ENCODE measurements around the gene GARNL3.

Gene GARNL3

DNA sequence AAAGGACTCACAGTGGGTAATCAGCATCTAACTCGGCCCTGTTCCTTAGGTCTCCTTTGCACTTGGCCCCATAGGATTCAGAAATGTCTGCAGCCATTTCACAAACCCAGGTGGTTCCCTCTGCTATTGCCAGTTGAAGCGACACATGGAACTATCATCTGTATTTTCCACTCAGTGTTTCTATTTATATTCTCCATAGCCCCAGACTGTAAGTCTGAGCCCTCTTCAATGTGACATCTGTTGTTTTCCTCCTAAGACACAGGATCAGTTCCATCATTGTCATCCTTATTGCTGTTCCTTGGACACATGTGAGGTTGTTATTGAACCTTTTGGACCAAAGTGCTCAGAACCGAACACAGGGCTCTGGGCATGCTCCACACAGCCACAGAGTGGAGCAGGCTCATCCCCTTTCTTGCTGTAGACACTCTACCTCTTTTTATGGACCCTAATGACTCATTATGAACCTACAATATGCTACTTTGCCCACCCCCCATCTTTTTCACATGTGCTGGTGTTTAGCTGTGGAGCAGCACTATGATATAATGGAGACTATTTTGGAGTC lies 36.4 kb downstream of the GARNL3 start:
- no peak for DNase-seq (ENCODE audit: low read depth, low spot score)
- no peak overlapping the region for H3K4me3 ChIP-seq (ENCODE audit: low read length)

DNA sequence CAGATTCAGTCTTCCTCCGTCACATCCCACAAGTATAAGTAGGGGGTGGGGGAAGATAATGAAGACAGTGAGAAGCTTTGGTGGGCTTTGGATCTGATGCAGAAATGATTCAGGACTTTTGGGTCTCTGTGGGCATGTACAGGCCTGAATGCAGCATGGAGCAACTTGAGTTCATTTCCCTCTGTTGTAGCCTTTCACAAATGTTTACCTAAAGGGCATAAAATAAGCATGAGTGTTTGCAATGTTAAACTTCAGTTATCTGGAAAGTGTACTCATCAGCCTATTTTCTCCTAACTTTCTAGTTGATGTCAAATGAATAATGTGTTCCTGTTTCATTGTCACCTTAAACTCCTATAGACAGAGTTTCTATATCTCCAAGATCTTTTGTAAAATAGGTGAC lies 39.3 kb downstream of the GARNL3 start:
- DNase-seq (ENCODE audit: low read depth, low spot score), result no peak
- no peak overlapping the region for H3K4me3 ChIP-seq (ENCODE audit: low read length)

DNA sequence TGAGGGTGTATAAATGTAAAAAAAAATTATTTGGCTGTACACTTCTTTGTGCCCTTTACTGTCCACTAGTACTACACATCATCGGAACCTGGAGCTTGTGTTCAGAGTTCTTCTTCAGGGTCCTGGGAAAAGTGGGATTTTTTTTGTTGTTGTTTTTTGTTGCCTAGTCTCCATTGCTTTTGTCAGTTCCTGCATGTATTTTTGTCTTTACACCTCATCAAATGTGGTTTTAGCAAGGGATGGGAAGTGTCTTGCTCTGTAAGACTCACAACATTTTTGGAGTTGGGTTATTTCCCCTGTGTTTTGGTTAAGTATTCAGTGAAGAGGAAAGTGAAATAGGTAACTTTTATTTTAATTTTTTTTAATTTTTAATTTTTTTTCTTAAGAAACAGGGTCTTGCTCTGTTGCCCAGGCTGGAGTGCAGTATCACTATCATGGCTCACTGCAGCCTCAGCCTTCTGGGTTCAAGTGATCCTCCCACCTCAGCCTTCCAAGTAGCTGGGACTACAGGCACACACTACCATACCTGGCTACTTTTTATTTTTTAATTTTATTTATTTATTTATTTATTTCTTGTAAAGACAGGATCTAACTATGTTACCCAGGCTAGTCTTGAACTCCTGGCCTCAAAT lies 40.7 kb downstream of the GARNL3 start:
- no peak for DNase-seq (ENCODE audit: low read depth, low spot score)
- no peak overlapping the region for H3K4me3 ChIP-seq (ENCODE audit: low read length)

DNA sequence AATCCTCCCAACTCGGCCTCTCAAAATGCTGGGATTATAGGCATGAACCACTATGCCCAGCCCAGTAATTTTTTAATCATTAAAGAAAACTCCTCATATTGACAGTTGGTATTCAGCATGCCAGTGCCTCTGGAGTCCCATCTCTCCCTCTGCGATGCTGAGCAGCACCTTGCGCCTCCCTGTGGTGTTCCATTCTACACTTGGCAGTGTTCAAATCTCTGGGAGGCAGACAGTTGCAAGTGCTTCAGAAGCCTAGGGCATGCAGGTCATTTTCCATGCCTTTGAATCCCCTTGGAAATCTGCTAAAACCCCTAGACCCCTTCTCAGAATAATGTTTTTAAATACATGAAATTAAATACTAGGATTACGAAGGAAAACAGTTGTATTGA lies 41.3 kb downstream of the GARNL3 start:
- no peak for DNase-seq (ENCODE audit: low read depth, low spot score)
- H3K4me3 ChIP-seq (ENCODE audit: low read length), result no peak overlapping the region

- H3K4me3 ChIP-seq (ENCODE audit: low read length), result no peak overlapping the region
- DNase-seq (ENCODE audit: low read depth, low spot score), result no peak
These were observed 43.2 kb downstream of the GARNL3 start for GRCh38 chr9:127307802-127308201.

- H3K4me3 ChIP-seq (ENCODE audit: low read length), result no peak overlapping the region
- DNase-seq (ENCODE audit: low read depth, low spot score), result no peak
These were observed 44.3 kb downstream of the GARNL3 start for GRCh38 chr9:127308652-127309434.

DNA sequence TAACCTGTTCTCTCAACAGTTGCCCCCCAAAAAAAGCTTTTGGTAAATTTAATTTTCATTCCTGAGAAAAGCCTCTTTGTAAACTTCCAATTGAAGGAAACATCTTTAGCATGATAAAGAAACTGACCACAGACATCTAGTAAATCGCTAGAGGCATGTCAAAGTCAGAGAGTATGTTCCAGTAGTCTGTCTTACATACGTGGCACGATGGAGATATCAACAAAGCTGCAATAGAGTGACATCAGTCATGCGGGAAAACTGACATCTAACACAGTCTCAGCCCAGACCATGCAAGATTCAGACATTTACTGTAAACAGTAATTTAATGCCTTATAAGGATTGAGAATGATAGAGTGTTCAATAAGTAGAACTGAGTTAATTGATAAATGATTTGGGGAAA lies 45.1 kb downstream of the GARNL3 start:
- no peak overlapping the region for H3K4me3 ChIP-seq (ENCODE audit: low read length)
- DNase-seq (ENCODE audit: low read depth, low spot score), result no peak

DNA sequence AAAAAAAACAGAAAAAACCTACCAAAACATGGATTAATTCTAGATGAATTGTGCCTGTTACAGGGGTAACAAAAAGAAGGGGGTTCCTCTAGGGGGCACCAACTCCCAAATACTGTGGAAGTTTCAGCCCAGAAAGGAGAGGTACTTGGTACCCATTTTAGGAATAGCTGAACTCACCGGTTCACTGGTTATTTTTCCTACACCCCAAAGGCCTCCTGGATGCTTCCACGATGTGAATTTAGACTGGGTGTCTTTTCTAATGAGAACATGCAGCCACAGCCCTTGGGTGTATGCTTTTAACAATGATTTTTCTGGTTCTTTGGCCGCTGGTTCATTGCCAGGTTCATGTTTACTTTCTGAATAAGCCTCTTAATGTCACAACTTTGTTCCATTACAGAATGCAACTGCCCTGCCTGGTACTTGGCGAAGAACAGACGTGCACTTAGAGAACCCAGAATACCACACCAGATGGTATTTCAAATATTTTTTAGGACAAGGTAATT lies 46.7 kb downstream of the GARNL3 start:
- no peak overlapping the region for H3K4me3 ChIP-seq (ENCODE audit: low read length)
- peak; percentile 9 for DNase-seq (ENCODE audit: low read depth, low spot score)

GRCh38 chr9:127313042-127313560 lies 48.5 kb downstream of the GARNL3 start:
- DNase-seq (ENCODE audit: low read depth, low spot score), result no peak

DNA sequence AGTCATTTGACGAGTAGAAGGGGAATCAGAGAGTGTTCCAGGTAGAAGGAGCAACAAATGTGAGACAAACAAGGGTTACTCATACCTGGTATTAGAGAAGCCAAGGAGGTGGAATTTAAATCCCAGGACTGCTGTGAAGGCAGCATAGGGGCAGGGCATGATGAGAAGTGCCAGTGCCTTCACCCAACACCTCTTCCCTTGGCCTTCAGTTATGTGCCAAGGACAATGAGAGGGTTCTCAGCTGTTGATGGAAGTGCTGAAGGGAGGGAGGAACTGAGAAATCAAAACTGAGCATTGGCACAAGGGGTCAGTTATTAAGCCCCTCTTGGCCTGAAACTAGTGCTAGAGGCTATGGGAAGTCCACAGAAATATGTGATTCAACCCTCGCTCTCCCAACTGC lies 50.3 kb downstream of the GARNL3 start:
- DNase-seq (ENCODE audit: low read depth, low spot score), result no peak
- H3K4me3 ChIP-seq (ENCODE audit: low read length), result no peak overlapping the region

More at GRCh38 chr9:127313042-127313560, 48.5 kb downstream of the GARNL3 start:
- H3K4me3 ChIP-seq (ENCODE audit: low read length), result no peak overlapping the region

GRCh38 chr9:127316586-127317323 lies 52.2 kb downstream of the GARNL3 start:
- no peak for DNase-seq (ENCODE audit: low read depth, low spot score)
- no peak overlapping the region for H3K4me3 ChIP-seq (ENCODE audit: low read length)

- DNase-seq (ENCODE audit: low read depth, low spot score), result no peak
- no peak overlapping the region for H3K4me3 ChIP-seq (ENCODE audit: low read length)
These were observed 54.1 kb downstream of the GARNL3 start for GRCh38 chr9:127318651-127319167.

DNA sequence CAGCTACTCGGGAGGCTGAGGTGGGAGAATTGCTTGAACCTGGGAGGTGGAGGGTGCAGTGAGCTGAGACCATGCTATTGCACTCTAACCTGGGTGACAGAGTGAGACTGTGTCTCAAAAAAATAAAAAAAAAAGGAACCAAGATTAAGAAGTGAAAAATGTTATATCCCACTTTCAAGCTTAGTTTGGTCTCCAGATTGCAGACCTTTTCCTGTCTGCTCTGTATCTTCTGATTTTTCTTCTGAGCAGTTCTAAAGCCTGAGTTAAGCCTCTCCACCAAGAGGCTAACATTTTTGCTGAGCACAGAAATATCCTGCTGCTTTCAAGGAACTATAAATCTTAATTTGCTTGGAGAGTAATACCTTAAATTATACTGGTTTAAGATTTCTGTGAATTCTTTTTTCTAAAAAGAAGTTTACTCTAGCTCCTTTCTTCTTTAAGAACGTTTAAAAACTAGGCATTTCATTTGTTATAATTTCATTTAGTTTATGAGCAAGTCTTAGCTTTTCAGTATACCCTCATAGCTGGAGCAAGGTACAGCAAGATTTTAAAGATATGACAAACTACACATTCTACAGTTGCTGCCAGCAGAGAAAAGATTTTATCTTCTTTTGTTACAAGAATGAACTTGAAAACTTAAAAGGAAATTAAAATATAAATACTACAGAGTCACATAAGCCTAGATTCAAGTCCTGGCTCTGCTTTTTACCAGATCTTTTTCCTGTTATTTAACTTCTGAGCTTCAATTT lies 55.0 kb downstream of the GARNL3 start:
- no peak overlapping the region for H3K4me3 ChIP-seq (ENCODE audit: low read length)
- DNase-seq (ENCODE audit: low read depth, low spot score), result no peak

DNA sequence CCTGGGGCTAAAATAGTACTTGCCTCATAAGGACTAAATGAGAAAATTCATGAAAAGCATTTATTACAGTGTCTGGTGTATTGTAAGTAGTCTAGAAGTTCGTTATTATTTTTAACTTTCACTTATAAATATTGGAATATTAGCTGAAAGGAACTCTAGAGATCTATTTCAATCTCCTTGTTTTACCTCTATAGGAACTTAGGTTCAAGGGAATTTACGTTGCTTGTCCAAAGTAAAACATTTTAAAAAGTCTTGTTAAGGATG lies 55.5 kb downstream of the GARNL3 start:
- DNase-seq (ENCODE audit: low read depth, low spot score), result no peak
- H3K4me3 ChIP-seq (ENCODE audit: low read length), result no peak overlapping the region

DNA sequence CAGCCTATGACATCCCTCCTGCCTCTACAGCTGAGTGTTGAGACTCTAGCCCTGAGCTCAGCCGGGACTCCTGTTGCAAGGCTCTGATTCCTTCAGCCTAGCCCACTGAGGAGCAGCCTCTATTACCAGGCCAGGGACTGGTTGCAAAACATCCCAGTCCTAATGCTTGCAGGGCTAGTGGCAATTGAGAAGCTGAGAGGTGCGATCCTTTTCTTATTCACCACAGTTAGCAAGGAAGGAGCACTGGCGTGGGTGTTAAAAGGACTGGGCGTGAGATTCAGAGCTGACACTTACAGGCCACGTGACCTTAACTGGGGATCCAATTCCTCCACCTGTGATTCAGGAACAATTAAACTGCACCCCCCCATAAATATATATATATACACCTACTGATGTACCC lies 58.8 kb downstream of the GARNL3 start:
- H3K4me3 ChIP-seq (ENCODE audit: low read length), result no peak overlapping the region
- DNase-seq (ENCODE audit: low read depth, low spot score), result no peak

DNA sequence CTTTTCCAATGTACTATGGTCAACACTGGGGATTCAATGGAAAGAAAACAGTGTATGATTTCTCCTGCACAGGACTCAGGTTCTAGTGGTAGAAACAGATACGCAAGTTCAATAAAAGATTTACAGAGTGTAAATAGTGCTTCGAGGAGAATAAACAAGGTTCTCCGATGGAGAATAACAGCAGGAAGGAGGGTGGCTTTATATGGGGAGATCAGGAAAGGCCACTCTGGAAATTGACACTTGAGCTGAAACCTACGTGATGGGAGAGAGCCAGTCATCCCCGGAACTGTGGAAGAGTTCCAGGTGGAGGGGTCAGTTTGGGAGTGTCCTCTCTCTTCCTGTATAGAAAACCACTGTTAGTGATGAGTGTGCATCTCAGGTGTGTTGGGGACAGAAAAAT lies 65.9 kb downstream of the GARNL3 start:
- no peak for DNase-seq (ENCODE audit: low read depth, low spot score)
- no peak overlapping the region for H3K4me3 ChIP-seq (ENCODE audit: low read length)

- no peak for DNase-seq (ENCODE audit: low read depth, low spot score)
- H3K4me3 ChIP-seq (ENCODE audit: low read length), result no peak overlapping the region
These were observed 68.9 kb downstream of the GARNL3 start for GRCh38 chr9:127333221-127334064.

DNA sequence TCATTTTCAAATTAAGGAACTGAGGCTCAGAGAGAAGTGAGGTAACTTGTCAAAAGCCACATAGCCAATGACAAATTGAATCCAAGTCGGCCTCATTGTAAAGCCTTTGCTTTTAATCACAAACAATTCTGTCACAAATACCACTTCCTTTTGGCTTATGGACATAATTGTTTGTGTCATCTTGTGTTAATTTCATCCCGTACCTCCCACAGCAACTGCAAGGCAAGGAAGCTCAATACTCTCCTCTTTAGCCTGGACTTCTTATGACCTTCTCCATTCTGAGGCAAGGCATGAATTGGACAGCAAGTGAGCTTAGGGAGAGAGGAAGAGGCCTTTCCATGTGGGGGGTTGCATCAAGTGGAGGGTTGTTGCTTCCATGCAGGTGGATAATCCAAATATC lies 70.2 kb downstream of the GARNL3 start:
- DNase-seq (ENCODE audit: low read depth, low spot score), result no peak
- H3K4me3 ChIP-seq (ENCODE audit: low read length), result no peak overlapping the region

Measured in Jurkat, Clone E6-1 (cell line).